ENCODE measurements around the gene ZNF324B. TPM values are rescaled to one million over a fixed set of nuclear protein-coding genes. Genes with fewer than 3 reads are reported as not detected.

Gene ZNF324B
- total and polyA plus RNA-seq, 2 of the 4 experiments (the other 2 are of a cell fraction), result 3.5 to 4.1 TPM

DNA sequence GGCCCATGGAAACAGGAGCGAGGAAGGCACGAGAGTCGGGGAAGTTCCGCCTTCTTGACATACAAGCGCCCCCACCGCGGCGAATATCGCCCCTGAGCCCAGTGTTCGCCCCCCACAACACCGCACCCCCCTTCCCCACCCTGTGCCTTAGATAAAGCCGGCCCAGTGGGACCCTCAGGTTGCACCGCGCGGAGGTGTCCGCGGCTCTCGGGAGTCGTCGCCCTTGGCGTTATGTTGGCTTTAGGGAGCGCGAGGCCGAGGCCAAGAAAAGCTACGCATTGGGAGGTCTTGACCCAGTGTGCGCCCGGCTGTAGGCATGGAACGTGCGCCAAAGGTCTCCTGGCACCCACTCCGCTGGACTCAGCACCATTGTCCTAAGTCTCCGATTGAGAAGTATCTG is 10.9 kb upstream of the ZNF324B start:
- Histone ChIP-seq H3K18ac (ENCODE audit: low read depth, low read length) (no peak overlapping the region), H2AK9ac (replicated peaks; ENCODE audit: low read depth, low read length, poor library complexity) (peak overlapping the region; percentile 85), H3K4me3 (ENCODE audit: insufficient read depth, low read depth, low read length) (peak overlapping the region; percentile 59), H2BK120ac (ENCODE audit: low read depth, low read length) (no peak overlapping the region), H2AK5ac (ENCODE audit: low read depth, low read length) (peak overlapping the region; percentile 74), H3K4me1 (ENCODE audit: control insufficient read depth, insufficient read depth, low read length) (peaks cover 3% of the 10 kb centered on the region; the same call in 1 of the 2 replicates), H2BK15ac (ENCODE audit: low read depth, low read length) (no peak overlapping the region), H2BK20ac (ENCODE audit: low read depth, low read length) (no peak overlapping the region), H3K14ac (replicated peaks; ENCODE audit: low read depth, low read length) (peak overlapping the region; percentile 77; the same call in 1 of the 2 replicates), H3K9me3 (ENCODE audit: control insufficient read depth, insufficient read depth, low read length) (peaks cover 26% of the 10 kb centered on the region), H3K27ac (ENCODE audit: insufficient read depth, low read length) (peak overlapping the region; percentile 53), H3K36me3 (ENCODE audit: control insufficient read depth, insufficient read depth, low read length) (peaks cover 13% of the 10 kb centered on the region), H4K8ac (ENCODE audit: low read depth in 2 of 2, low read length in 2 of 2) (peak overlapping the region; percentile 36 to 95; a peak in 3 of 4 replicates), H3K27me3 (ENCODE audit: control insufficient read depth, insufficient read depth, low read length) (no peaks in the 10 kb centered on the region), H3K56ac (ENCODE audit: extremely low read depth, insufficient read depth, low read length) (no peak overlapping the region), H4K20me1 (ENCODE audit: insufficient read depth, low read length) (no peaks in the 10 kb centered on the region), H3K79me1 (ENCODE audit: low read depth in 1 of 2, low read length in 2 of 2) (peaks cover 17 to 36% of the 10 kb centered on the region in 2 experiments), H2BK5ac (ENCODE audit: low read depth, low read length, poor library complexity, severe bottlenecking) (peak overlapping the region; percentile 45), H3K4ac (ENCODE audit: low read depth, low read length) (peak overlapping the region; percentile 77), H4K91ac (ENCODE audit: insufficient read depth, low read depth, low read length) (peak overlapping the region; percentile 53; the same call in 1 of the 2 replicates), H3K9ac (ENCODE audit: low read depth, low read length) (peak overlapping the region; percentile 46), H4K5ac (ENCODE audit: low read depth, low read length) (peak overlapping the region; percentile 83), H3K23ac (ENCODE audit: low read depth, low read length) (no peak overlapping the region), H3K9me1 (ENCODE audit: insufficient read depth, low read length) (no peaks in the 10 kb centered on the region), H2AFZ (replicated peaks; ENCODE audit: low read length, poor library complexity) (peak overlapping the region; percentile 95), H3K4me2 (ENCODE audit: low read depth, low read length) (peak overlapping the region; percentile 70)
- dilution Hi-C loops (cut with HindIII; ENCODE audit: low sequenced_read_pairs, unreplicated experiment) (no loop called here), in situ Hi-C loops (cut with MboI; ENCODE audit: low sequenced_read_pairs) (no loop called here), intact Hi-C loops (cut with micrococcal nuclease) (loop anchor here (2.0 kb wide), 1 partner anchor 32 kb away; the partner anchor contains the start of gene ZNF584)
- ChIA-PET CTCF (no interaction called here), POLR2A (ENCODE audit: unreplicated experiment) (no interaction called here)
- ATAC-seq (ENCODE audit: low read depth) (no peak), DNase-seq (no peak)
- 14% methylated on average over 21 of the region's 31 CpGs; no CpG with 5 or more reads in 1 of the 2 experiments for WGBS, 2 experiments (ENCODE audit: extremely low coverage in 2 of 2, insufficient read length in 1 of 2)
- no TSS peak for BruUV-seq (replicated peaks)
- TF ChIP-seq, protein P1, sequence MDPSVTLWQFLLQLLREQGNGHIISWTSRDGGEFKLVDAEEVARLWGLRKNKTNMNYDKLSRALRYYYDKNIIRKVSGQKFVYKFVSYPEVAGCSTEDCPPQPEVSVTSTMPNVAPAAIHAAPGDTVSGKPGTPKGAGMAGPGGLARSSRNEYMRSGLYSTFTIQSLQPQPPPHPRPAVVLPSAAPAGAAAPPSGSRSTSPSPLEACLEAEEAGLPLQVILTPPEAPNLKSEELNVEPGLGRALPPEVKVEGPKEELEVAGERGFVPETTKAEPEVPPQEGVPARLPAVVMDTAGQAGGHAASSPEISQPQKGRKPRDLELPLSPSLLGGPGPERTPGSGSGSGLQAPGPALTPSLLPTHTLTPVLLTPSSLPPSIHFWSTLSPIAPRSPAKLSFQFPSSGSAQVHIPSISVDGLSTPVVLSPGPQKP (IDR thresholded peaks at IDR 0.05; ENCODE audit: borderline replicate concordance, low read depth, low read length), result no peak
- no peak for TF ChIP-seq FOS (IDR thresholded peaks at IDR 0.05; ENCODE audit: low read depth, low read length)
- TF ChIP-seq MAFK (IDR thresholded peaks at IDR 0.05; ENCODE audit: low read depth, low read length), result no peak
- TF ChIP-seq NFE2L2 (IDR thresholded peaks at IDR 0.05; ENCODE audit: low read depth, low read length), result no peak
- TF ChIP-seq, protein P2, sequence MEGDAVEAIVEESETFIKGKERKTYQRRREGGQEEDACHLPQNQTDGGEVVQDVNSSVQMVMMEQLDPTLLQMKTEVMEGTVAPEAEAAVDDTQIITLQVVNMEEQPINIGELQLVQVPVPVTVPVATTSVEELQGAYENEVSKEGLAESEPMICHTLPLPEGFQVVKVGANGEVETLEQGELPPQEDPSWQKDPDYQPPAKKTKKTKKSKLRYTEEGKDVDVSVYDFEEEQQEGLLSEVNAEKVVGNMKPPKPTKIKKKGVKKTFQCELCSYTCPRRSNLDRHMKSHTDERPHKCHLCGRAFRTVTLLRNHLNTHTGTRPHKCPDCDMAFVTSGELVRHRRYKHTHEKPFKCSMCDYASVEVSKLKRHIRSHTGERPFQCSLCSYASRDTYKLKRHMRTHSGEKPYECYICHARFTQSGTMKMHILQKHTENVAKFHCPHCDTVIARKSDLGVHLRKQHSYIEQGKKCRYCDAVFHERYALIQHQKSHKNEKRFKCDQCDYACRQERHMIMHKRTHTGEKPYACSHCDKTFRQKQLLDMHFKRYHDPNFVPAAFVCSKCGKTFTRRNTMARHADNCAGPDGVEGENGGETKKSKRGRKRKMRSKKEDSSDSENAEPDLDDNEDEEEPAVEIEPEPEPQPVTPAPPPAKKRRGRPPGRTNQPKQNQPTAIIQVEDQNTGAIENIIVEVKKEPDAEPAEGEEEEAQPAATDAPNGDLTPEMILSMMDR (conservative IDR thresholded peaks at IDR 0.05; ENCODE audit: low read depth, low read length), result no peak
- TF ChIP-seq CHD1 (IDR thresholded peaks at IDR 0.05; ENCODE audit: low read depth, low read length), result no peak
